ENCODE results near the gene LRRC59. TPM values are rescaled to one million over a fixed set of nuclear protein-coding genes. Genes with fewer than 3 reads are reported as not detected.

LRRC59 gene
- total RNA-seq, 4 donors from 2014 or later: 11.6 to 29.3 (median 24.2) TPM

- whole genome bisulfite sequencing, 2 donors: 89 to 96% methylated on average over 3 of the region's 3 CpGs
- DNase-seq (ENCODE audit: low spot score in 2 of 2): no peak
- TF ChIP-seq CTCF (IDR thresholded peaks at IDR 0.05) (no peak), POLR2A (IDR thresholded peaks at IDR 0.05) (no peak)
- H3K4me3 ChIP-seq (ENCODE audit: low read depth, poor library complexity, severe bottlenecking): no peak overlapping the region
- intact Hi-C loops (cut with DNase I; ENCODE audit: low total_unique reads): no loop called here
Measured at GRCh38 chr17:50388728-50389127, 8.6 kb downstream of the LRRC59 start.

GRCh38 chr17:50386510-50386909 is 10.8 kb downstream of the LRRC59 start:
- no peak for TF ChIP-seq CTCF (IDR thresholded peaks at IDR 0.05)
- TF ChIP-seq POLR2A (IDR thresholded peaks at IDR 0.05): no peak
- 57 to 68% methylated on average over 3 of the region's 3 CpGs for WGBS, 2 donors
- no peak overlapping the region for H3K4me3 ChIP-seq (ENCODE audit: low read depth, poor library complexity, severe bottlenecking)
- intact Hi-C loops (cut with DNase I; ENCODE audit: low total_unique reads): no loop called here
- DNase-seq (ENCODE audit: low spot score in 2 of 2): no peak

GRCh38 chr17:50382931-50383330 is 14.4 kb downstream of the LRRC59 start:
- TF ChIP-seq POLR2A (IDR thresholded peaks at IDR 0.05) (no peak), CTCF (IDR thresholded peaks at IDR 0.05) (no peak)
- no peak overlapping the region for H3K4me3 ChIP-seq (ENCODE audit: low read depth, poor library complexity, severe bottlenecking)
- intact Hi-C loops (cut with DNase I; ENCODE audit: low total_unique reads): no loop called here
- WGBS, 2 donors: 90 to 93% methylated on average over 12 of the region's 12 CpGs
- DNase-seq (ENCODE audit: low spot score in 2 of 2): no peak

GRCh38 chr17:50381920-50382319 is 15.4 kb downstream of the LRRC59 start:
- no peak for DNase-seq (ENCODE audit: low spot score in 2 of 2)
- WGBS, 2 donors: 25 to 34% methylated on average over 3 of the region's 3 CpGs
- no peak for TF ChIP-seq POLR2A (IDR thresholded peaks at IDR 0.05)
- intact Hi-C loops (cut with DNase I; ENCODE audit: low total_unique reads): no loop called here
- H3K4me3 ChIP-seq (ENCODE audit: low read depth, poor library complexity, severe bottlenecking): no peak overlapping the region

- WGBS, 2 donors: 85 to 89% methylated on average over 7 of the region's 7 CpGs
- no peak overlapping the region for H3K4me3 ChIP-seq (ENCODE audit: low read depth, poor library complexity, severe bottlenecking)
- no peak for DNase-seq (ENCODE audit: low spot score in 2 of 2)
- intact Hi-C loops (cut with DNase I; ENCODE audit: low total_unique reads): no loop called here
- TF ChIP-seq CTCF (IDR thresholded peaks at IDR 0.05) (no peak), POLR2A (IDR thresholded peaks at IDR 0.05) (no peak)
Measured at GRCh38 chr17:50381260-50381815, 16.0 kb downstream of the LRRC59 start.

GRCh38 chr17:50380369-50381259 is 16.7 kb downstream of the LRRC59 start:
- 87% methylated on average over 13 of the region's 13 CpGs for whole genome bisulfite sequencing, 2 donors

More at GRCh38 chr17:50380369-50381259, 16.7 kb downstream of the LRRC59 start:
- no peak for TF ChIP-seq CTCF (IDR thresholded peaks at IDR 0.05)
- TF ChIP-seq POLR2A (IDR thresholded peaks at IDR 0.05): no peak
- no peak overlapping the region for H3K4me3 ChIP-seq (ENCODE audit: low read depth, poor library complexity, severe bottlenecking)
- DNase-seq (ENCODE audit: low spot score in 2 of 2): no peak
- intact Hi-C loops (cut with DNase I; ENCODE audit: low total_unique reads): no loop called here

Data from lower leg skin (tissue), 4 donors.